ENCODE data around the gene FGF3. TPM values are rescaled to one million over a fixed set of nuclear protein-coding genes. Genes with fewer than 3 reads are reported as not detected.

The FGF3 gene
- polyA plus RNA-seq, 1 of the 3 experiments (the other 2 are of a cell fraction): not detected

GRCh38 chr11:69801513-69802335 is 17.5 kb downstream of the FGF3 start:
- Histone ChIP-seq H3K4me2 (no peak overlapping the region), H3K4me1 (ENCODE audit: control insufficient read depth in 1 of 2, insufficient read depth in 2 of 2, low read depth in 1 of 2, low read length in 1 of 2) (no peaks in the 10 kb centered on the region), H3K79me2 (ENCODE audit: insufficient read depth) (no peaks in the 10 kb centered on the region), H3K4me3 (ENCODE audit: low read depth in 2 of 2, low read length in 1 of 2) (peak overlapping the region in 1 of 2 experiments; percentile 47; a peak in 1 of 4 replicates), H2AFZ (ENCODE audit: low read depth) (no peak overlapping the region), H3K27me3 (ENCODE audit: insufficient read depth) (no peaks in the 10 kb centered on the region), H3K9me2 (no peaks in the 10 kb centered on the region), H3K27ac (ENCODE audit: low read depth in 2 of 2, low read length in 1 of 2) (no peak overlapping the region), H3K9me3 (no peaks in the 10 kb centered on the region), H3K9ac (no peak overlapping the region), H3K36me3 (replicated peaks in 1 of 2; ENCODE audit: control insufficient read depth in 1 of 2, insufficient read depth in 2 of 2, low read length in 1 of 2) (no peaks in the 10 kb centered on the region), H3F3A (replicated peaks; ENCODE audit: insufficient read depth) (no peaks in the 10 kb centered on the region), H4K20me1 (ENCODE audit: insufficient read depth) (no peaks in the 10 kb centered on the region)
- POLR2A ChIA-PET: no interaction called here
- WGBS (ENCODE audit: low lambda C conversion rate): 37% methylated on average over 7 of the region's 15 CpGs
- CTCF ChIA-PET: interaction anchor here (0.6 to 1.5 kb wide), 32 partner anchors 9 to 394 kb away, joined by 3 to 13 read pairs (median 4); partner anchors contain the start of gene FGF3
- DNase-seq: peak; percentile 75
- peak; percentile 57 for TF ChIP-seq RAD21 (IDR thresholded peaks at IDR 0.05; ENCODE audit: low read length)
- TF ChIP-seq FOSL2 (IDR thresholded peaks at IDR 0.05; ENCODE audit: borderline replicate concordance, low read depth): no peak
- TF ChIP-seq CHD2 (IDR thresholded peaks at IDR 0.05; ENCODE audit: low read length, partially characterized antibody): no peak
- TF ChIP-seq SMC3 (IDR thresholded peaks at IDR 0.05; ENCODE audit: low read depth, low read length): peak; percentile 70
- TF ChIP-seq, protein P1, sequence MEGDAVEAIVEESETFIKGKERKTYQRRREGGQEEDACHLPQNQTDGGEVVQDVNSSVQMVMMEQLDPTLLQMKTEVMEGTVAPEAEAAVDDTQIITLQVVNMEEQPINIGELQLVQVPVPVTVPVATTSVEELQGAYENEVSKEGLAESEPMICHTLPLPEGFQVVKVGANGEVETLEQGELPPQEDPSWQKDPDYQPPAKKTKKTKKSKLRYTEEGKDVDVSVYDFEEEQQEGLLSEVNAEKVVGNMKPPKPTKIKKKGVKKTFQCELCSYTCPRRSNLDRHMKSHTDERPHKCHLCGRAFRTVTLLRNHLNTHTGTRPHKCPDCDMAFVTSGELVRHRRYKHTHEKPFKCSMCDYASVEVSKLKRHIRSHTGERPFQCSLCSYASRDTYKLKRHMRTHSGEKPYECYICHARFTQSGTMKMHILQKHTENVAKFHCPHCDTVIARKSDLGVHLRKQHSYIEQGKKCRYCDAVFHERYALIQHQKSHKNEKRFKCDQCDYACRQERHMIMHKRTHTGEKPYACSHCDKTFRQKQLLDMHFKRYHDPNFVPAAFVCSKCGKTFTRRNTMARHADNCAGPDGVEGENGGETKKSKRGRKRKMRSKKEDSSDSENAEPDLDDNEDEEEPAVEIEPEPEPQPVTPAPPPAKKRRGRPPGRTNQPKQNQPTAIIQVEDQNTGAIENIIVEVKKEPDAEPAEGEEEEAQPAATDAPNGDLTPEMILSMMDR (IDR thresholded peaks at IDR 0.05): peak; percentile 80

GRCh38 chr11:69800278-69800677 is 18.9 kb downstream of the FGF3 start:
- ChIA-PET POLR2A (no interaction called here), CTCF (interaction anchor here (1.1 to 1.8 kb wide), 4 partner anchors 96 to 114 kb away, joined by 4 to 5 read pairs (median 4); no protein-coding TSS in a partner anchor)
- Histone ChIP-seq H3K27me3 (ENCODE audit: insufficient read depth) (no peaks in the 10 kb centered on the region), H4K20me1 (ENCODE audit: insufficient read depth) (no peaks in the 10 kb centered on the region), H3K79me2 (ENCODE audit: insufficient read depth) (no peaks in the 10 kb centered on the region), H3K27ac (ENCODE audit: low read depth in 2 of 2, low read length in 1 of 2) (no peak overlapping the region), H3K36me3 (replicated peaks in 1 of 2; ENCODE audit: control insufficient read depth in 1 of 2, insufficient read depth in 2 of 2, low read length in 1 of 2) (no peaks in the 10 kb centered on the region), H3K4me3 (ENCODE audit: low read depth in 2 of 2, low read length in 1 of 2) (no peak overlapping the region), H2AFZ (ENCODE audit: low read depth) (no peak overlapping the region), H3K9me3 (no peaks in the 10 kb centered on the region), H3K9me2 (no peaks in the 10 kb centered on the region), H3K9ac (no peak overlapping the region), H3K4me1 (ENCODE audit: control insufficient read depth in 1 of 2, insufficient read depth in 2 of 2, low read depth in 1 of 2, low read length in 1 of 2) (no peaks in the 10 kb centered on the region), H3K4me2 (no peak overlapping the region), H3F3A (replicated peaks; ENCODE audit: insufficient read depth) (no peaks in the 10 kb centered on the region)
- no peak for DNase-seq
- WGBS (ENCODE audit: low lambda C conversion rate): 88% methylated on average over 4 of the region's 5 CpGs
- no peak for TF ChIP-seq NRF1 (IDR thresholded peaks at IDR 0.05; ENCODE audit: low read depth, low read length)
- no peak for TF ChIP-seq MEF2A (IDR thresholded peaks at IDR 0.05; ENCODE audit: borderline replicate concordance, low read depth)
- no peak for TF ChIP-seq EP300 (IDR thresholded peaks at IDR 0.05; ENCODE audit: borderline replicate concordance in 1 of 2, low read depth in 1 of 2, low read length in 1 of 2)
- TF ChIP-seq, protein P1 (IDR thresholded peaks at IDR 0.05): no peak
- no peak for TF ChIP-seq FOXM1 (IDR thresholded peaks at IDR 0.05; ENCODE audit: low read depth)
- TF ChIP-seq, protein P2, sequence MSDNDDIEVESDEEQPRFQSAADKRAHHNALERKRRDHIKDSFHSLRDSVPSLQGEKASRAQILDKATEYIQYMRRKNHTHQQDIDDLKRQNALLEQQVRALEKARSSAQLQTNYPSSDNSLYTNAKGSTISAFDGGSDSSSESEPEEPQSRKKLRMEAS (IDR thresholded peaks at IDR 0.05; ENCODE audit: low read depth): no peak
- TF ChIP-seq RCOR1 (IDR thresholded peaks at IDR 0.05; ENCODE audit: low read length): no peak
- TF ChIP-seq GATA2 (CRISPR knock-in tag; IDR thresholded peaks at IDR 0.05): no peak
- TF ChIP-seq CHD2 (IDR thresholded peaks at IDR 0.05; ENCODE audit: low read length, partially characterized antibody): no peak
- no peak for TF ChIP-seq MXI1 (IDR thresholded peaks at IDR 0.05; ENCODE audit: low read depth, low read length)
- no peak for TF ChIP-seq TEAD4 (IDR thresholded peaks at IDR 0.05; ENCODE audit: borderline replicate concordance, insufficient read depth)
- TF ChIP-seq, protein P3, sequence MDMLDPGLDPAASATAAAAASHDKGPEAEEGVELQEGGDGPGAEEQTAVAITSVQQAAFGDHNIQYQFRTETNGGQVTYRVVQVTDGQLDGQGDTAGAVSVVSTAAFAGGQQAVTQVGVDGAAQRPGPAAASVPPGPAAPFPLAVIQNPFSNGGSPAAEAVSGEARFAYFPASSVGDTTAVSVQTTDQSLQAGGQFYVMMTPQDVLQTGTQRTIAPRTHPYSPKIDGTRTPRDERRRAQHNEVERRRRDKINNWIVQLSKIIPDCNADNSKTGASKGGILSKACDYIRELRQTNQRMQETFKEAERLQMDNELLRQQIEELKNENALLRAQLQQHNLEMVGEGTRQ (IDR thresholded peaks at IDR 0.05; ENCODE audit: borderline replicate concordance, low read depth, low read length): no peak
